Liver (tissue), 9 donors: ENCODE measurements around the gene OLA1. TPM values are rescaled to one million over a fixed set of nuclear protein-coding genes. Genes with fewer than 3 reads are reported as not detected.

Experiments
- DNase-seq: peaks from one replicate; pipeline ENCODE4 v3.0.0-alpha.2; 2017; ENCODE audit warnings: low spot score
- H3K27ac ChIP-seq, 2 donors: one replicate each; pipeline ENCODE4 v1.7.0; 2013; ENCODE audit warnings: inconsistent platforms in 2 of 2, low read length in 2 of 2, control low read depth in 1 of 2, low read depth in 1 of 2, mild to moderate bottlenecking in 1 of 2
- H3K27me3 ChIP-seq, 4 donors: one replicate each; pipeline versions ENCODE4 v1.6.1 to v1.7.0; 2013; ENCODE audit warnings: low read length in 3 of 4, inconsistent platforms in 1 of 4, mild to moderate bottlenecking in 1 of 4, moderate library complexity in 1 of 4; ENCODE audit not compliant: control insufficient read depth in 4 of 4, insufficient read depth in 4 of 4
- H3K36me3 ChIP-seq, 4 donors: one replicate each; pipeline versions ENCODE4 v1.6.1 to v1.7.0; 2013; ENCODE audit warnings: low read length in 3 of 4, mild to moderate bottlenecking in 3 of 4, low read depth in 1 of 4, moderate library complexity in 1 of 4; ENCODE audit not compliant: control insufficient read depth in 4 of 4, insufficient read depth in 3 of 4
- H3K4me1 ChIP-seq, 4 donors: one replicate each; pipeline versions ENCODE4 v1.6.1 to v1.7.0; 2013; ENCODE audit warnings: low read length in 3 of 4, mild to moderate bottlenecking in 3 of 4, moderate library complexity in 1 of 4; ENCODE audit not compliant: control insufficient read depth in 4 of 4, insufficient read depth in 4 of 4
- H3K4me3 ChIP-seq, 3 donors: one replicate each; pipeline versions ENCODE4 v1.6.1 to v1.7.0; 2013; ENCODE audit warnings: low read length in 3 of 3, control low read depth in 1 of 3, low read depth in 1 of 3, mild to moderate bottlenecking in 1 of 3
- H3K9ac ChIP-seq, 2 donors: one replicate each; pipeline ENCODE4 v1.7.0; 2013; ENCODE audit warnings: low read length in 2 of 2, mild to moderate bottlenecking in 2 of 2, moderate library complexity in 2 of 2, control low read depth in 1 of 2, low read depth in 1 of 2
- H3K9me3 ChIP-seq, 4 donors: one replicate each; pipeline versions ENCODE4 v1.6.1 to v1.7.0; 2013; ENCODE audit warnings: low read length in 3 of 4; ENCODE audit not compliant: control insufficient read depth in 4 of 4
- ATF3 ChIP-seq: IDR thresholded peaks from 2 replicates; pipeline ENCODE4 v1.6.1; 2016; ENCODE audit warnings: antibody characterized with exemption
- EGR1 ChIP-seq, 2 donors: IDR thresholded peaks; 2 replicates each; pipeline ENCODE4 v1.6.1; 2016 to 2018; ENCODE audit warnings: antibody characterized with exemption in 2 of 2, low read depth in 2 of 2
- FOXA1 ChIP-seq: IDR thresholded peaks from 2 replicates; pipeline ENCODE4 v1.6.1; 2016; ENCODE audit warnings: antibody characterized with exemption
- FOXA2 ChIP-seq: IDR thresholded peaks from 2 replicates; pipeline ENCODE4 v1.6.1; 2016; ENCODE audit warnings: antibody characterized with exemption
- GABPA ChIP-seq, 2 donors: IDR thresholded peaks in 1 of 2; conservative IDR thresholded peaks in 1 of 2; 2 replicates each; pipeline ENCODE4 v1.6.1; 2016; ENCODE audit warnings: antibody characterized with exemption in 2 of 2, mild to moderate bottlenecking in 1 of 2, moderate library complexity in 1 of 2
- JUND ChIP-seq, 2 donors: IDR thresholded peaks; 2 replicates each; pipeline ENCODE4 v1.6.1; 2016; ENCODE audit warnings: antibody characterized with exemption in 2 of 2
- MAX ChIP-seq: IDR thresholded peaks from 2 replicates; pipeline ENCODE4 v1.6.1; 2016; ENCODE audit warnings: antibody characterized with exemption
- NR2F2 ChIP-seq: IDR thresholded peaks from 2 replicates; pipeline ENCODE4 v1.6.1; 2016; ENCODE audit warnings: antibody characterized with exemption
- RAD21 ChIP-seq, 2 donors: IDR thresholded peaks; 2 replicates each; pipeline ENCODE4 v1.6.1; 2016; ENCODE audit warnings: antibody characterized with exemption in 2 of 2, mild to moderate bottlenecking in 2 of 2
- REST ChIP-seq: IDR thresholded peaks from 2 replicates; pipeline ENCODE4 v1.6.1; 2016; ENCODE audit warnings: antibody characterized with exemption, mild to moderate bottlenecking
- RXRA ChIP-seq, 2 donors: IDR thresholded peaks; 2 replicates each; pipeline ENCODE4 v1.6.1; 2017 to 2018; ENCODE audit warnings: antibody characterized with exemption in 2 of 2, mild to moderate bottlenecking in 1 of 2
- SP1 ChIP-seq: IDR thresholded peaks from 2 replicates; pipeline ENCODE4 v1.6.1; 2018; ENCODE audit warnings: antibody characterized with exemption, mild to moderate bottlenecking
- TAF1 ChIP-seq: conservative IDR thresholded peaks from 2 replicates; pipeline ENCODE4 v1.6.1; 2016; ENCODE audit warnings: antibody characterized with exemption, mild to moderate bottlenecking
- YY1 ChIP-seq: IDR thresholded peaks from 2 replicates; pipeline ENCODE4 v1.6.1; 2016; ENCODE audit warnings: antibody characterized with exemption, mild to moderate bottlenecking
- ZBTB33 ChIP-seq: IDR thresholded peaks from 2 replicates; pipeline ENCODE4 v1.6.1; 2016; ENCODE audit warnings: antibody characterized with exemption
- WGBS: extraction: QIAGEN DNeasy Blood & Tissue Kit; methylation state at CpG from one replicate; pipeline ENCODE4 v1.1.7; 2013; 5-methylcytosine and 5-hydroxymethylcytosine counted together
- polyA plus RNA-seq, 2 donors: library from polyadenylated mRNA; stranded (reverse) in 1 of 2; unstranded in 1 of 2; fragments of 200-250 nt in 1 of 2; fragments of >200 nt in 1 of 2; fragmentation: Nextera tagmentation in 1 of 2; extraction: Ambion mirVana in 1 of 2; gene quantifications; one replicate each; pipeline versions ENCODE4 v1.2.1 to v1.2.3, GENCODE V29; 2013 to 2015
- total RNA-seq, 2 donors: library from RNA; depleted of rRNA; stranded (reverse); fragments of >200 nt; gene quantifications; one replicate each; pipeline ENCODE4 v1.2.3, GENCODE V29; 2014
- donor health status: healthy.
- donor health status: healthy.
- donor health status: healthy.
- donor health status: healthy.
- donor health status: healthy.

OLA1 gene
- total and polyA plus RNA-seq, 4 donors: 23.4 to 38.1 (median 32.3) TPM

GRCh38 chr2:174171686-174172445 is 76.5 kb downstream of the OLA1 start:
- Histone ChIP-seq H3K4me1 (peaks cover 0 to 5% (median 0%) of the 10 kb centered on the region in 4 donors), H3K27me3 (no peaks in the 10 kb centered on the region), H3K27ac (no peak overlapping the region), H3K9me3 (peaks cover 0 to 13% (median 0%) of the 10 kb centered on the region in 4 donors), H3K9ac (no peak overlapping the region), H3K4me3 (no peak overlapping the region), H3K36me3 (peaks cover 0 to 5% (median 0%) of the 10 kb centered on the region in 4 donors)
- TF ChIP-seq REST (no peak), FOXA1 (no peak), FOXA2 (no peak), SP1 (no peak), ATF3 (no peak), MAX (no peak), EGR1 (IDR thresholded peaks at IDR 0.05; ENCODE audit: low read depth in 2 of 2) (no peak), JUND (IDR thresholded peaks at IDR 0.05) (no peak), YY1 (no peak), NR2F2 (no peak)
- no peak for DNase-seq
- WGBS: 98% methylated on average over 23 of the region's 23 CpGs

- Histone ChIP-seq H3K9me3 (peaks cover 0 to 13% (median 0%) of the 10 kb centered on the region in 4 donors), H3K36me3 (no peaks in the 10 kb centered on the region), H3K4me3 (no peak overlapping the region), H3K4me1 (no peaks in the 10 kb centered on the region), H3K27me3 (no peaks in the 10 kb centered on the region), H3K9ac (no peak overlapping the region), H3K27ac (no peak overlapping the region)
- WGBS: 97% methylated on average over 3 of the region's 3 CpGs
- TF ChIP-seq GABPA (IDR thresholded peaks at IDR 0.05 in 1 of 2, conservative IDR thresholded peaks at IDR 0.05 in 1 of 2) (no peak), JUND (IDR thresholded peaks at IDR 0.05) (no peak), REST (no peak), YY1 (no peak), TAF1 (no peak), EGR1 (IDR thresholded peaks at IDR 0.05; ENCODE audit: low read depth in 2 of 2) (no peak), RAD21 (IDR thresholded peaks at IDR 0.05) (no peak), SP1 (no peak), NR2F2 (no peak), RXRA (IDR thresholded peaks at IDR 0.05) (no peak), ATF3 (no peak), ZBTB33 (no peak), MAX (no peak), FOXA1 (no peak), FOXA2 (no peak)
- DNase-seq: no peak
These were observed 79.0 kb downstream of the OLA1 start for GRCh38 chr2:174169372-174169771.
